ENCODE results near the gene ELFN1.
"Not testable (repeated sequence)": the region's sequence is repeated elsewhere in the genome, so short reads cannot be mapped to it uniquely, and the experiment has no call there.

The ELFN1 gene

DNA sequence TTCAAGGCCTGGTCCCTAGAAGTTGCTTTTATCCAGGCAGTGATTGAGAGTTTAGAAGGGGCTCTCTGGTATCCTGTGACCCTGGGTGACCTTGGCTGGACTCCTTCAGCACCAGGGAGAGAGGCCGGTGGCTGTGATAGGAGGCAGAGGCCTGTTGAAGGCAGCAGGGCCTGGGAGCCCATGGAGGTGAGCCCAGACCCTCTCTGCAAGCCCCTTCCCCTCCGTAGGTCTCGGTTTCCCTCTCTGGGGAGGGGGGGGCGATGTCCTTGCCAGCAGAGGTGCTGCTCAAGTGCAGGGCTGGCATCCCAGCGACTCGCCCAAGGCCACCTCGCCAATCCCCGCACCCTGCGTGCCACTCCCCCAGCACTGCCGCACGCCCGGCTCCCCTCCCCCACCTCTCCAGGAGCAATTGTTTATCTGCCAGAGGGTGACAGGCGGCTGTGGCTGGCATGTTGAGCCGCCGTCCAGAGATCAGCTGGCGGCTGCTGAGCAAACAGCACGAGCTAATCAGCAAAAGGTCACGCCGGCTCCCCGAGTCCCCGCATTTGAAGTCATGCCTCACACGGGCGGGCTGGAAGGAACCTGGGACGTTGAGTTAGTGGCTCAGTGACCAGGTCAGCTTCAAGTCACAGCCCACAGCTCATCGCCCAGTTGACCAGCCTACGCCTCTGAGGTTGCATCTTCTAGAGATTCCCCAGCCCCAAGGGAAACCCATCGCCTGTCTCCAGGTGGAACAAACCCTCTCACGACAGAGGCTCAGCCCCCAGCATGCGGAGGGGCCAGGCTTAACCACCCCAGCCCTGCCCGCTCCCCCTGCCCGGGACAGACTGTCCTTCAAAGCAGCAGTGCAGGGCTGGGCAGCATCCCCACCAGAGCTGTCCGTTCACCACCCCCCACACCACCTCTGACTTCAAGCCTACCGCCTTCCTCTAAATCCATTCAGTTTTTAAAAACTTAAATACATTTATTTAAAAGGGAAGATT is 43.7 kb downstream of the ELFN1 start:
- DNase-seq, result no peak

GRCh38 chr7:1714583-1715330 is 44.7 kb downstream of the ELFN1 start:
- DNase-seq, result no peak

DNA sequence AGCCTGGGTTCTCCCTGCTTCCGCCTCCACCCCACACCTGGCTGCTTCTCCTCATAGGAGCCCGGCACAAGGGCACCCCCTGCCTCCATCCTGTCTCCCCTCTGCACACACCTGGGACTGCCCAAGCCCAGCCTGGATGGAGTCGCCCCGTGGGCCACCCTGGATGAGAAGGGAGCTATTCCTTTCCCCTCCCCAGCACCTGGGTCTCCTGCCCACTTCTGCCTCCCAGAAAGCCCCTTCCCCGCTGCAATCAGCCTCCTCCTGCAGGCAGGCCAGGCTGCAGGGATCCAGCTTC is 45.2 kb downstream of the ELFN1 start:
- no peak for DNase-seq

- DNase-seq, result no peak
Observed at GRCh38 chr7:1715671-1716074, 45.6 kb downstream of the ELFN1 start.

- no peak for DNase-seq
Observed at GRCh38 chr7:1716263-1717094, 46.4 kb downstream of the ELFN1 start.

GRCh38 chr7:1717095-1717483 is 47.0 kb downstream of the ELFN1 start:
- no peak for DNase-seq

DNA sequence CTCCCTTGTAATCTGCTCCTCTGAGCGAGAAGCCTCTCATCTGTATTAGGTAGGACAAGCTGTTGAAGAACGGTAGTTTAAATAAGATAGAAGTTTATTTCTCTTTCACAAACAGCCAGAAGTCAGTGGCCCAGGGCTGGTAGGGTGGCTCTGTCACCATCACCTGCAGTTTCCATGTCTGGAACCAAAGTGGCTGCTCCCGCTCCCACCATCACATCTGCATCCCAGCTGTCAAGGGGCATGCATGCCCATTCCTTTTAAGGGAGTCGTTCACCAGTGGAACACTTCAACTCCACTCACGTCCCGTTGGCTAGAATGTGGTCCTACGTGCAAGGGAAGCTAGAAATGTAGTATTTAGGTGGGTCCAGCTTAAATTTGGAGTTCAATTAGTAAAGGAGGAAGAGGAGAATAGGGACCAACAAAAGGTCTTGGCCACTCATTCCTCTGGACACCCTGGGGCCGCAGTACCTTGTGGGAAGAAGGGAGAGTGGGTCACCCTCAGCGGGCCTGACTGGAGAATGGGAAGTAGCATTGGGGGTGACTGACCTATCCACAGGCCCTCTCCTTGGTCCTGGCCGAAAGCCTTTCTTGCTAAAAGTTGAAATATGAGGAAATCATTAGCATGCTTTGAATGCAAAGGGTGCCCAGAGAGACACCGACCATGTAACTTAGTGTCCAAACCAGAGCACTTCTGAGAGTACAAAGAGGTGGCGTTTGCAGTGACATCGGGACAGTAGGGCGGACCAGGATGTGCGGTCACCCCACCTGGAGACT is 48.0 kb downstream of the ELFN1 start:
- DNase-seq, result no peak

DNA sequence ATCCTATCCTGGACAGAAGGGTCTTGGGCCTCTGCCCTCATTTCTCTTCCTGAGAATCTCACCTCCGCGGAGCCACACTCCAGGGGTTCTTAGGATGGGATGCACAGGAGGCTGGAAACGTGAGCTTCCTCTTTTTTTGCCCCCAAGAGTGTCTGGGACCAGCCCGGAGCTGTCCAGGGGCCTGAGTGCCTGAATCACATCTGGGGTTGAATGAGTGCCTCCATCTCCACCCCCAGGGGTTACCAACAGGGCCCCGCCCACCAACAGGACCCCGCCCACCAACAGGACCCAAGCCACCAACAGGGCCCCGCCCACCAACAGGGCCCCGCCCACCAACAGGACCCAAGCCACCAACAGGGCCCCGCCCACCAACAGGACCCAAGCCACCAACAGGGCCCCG is 48.8 kb downstream of the ELFN1 start:
- not testable (repeated sequence) for DNase-seq

DNA sequence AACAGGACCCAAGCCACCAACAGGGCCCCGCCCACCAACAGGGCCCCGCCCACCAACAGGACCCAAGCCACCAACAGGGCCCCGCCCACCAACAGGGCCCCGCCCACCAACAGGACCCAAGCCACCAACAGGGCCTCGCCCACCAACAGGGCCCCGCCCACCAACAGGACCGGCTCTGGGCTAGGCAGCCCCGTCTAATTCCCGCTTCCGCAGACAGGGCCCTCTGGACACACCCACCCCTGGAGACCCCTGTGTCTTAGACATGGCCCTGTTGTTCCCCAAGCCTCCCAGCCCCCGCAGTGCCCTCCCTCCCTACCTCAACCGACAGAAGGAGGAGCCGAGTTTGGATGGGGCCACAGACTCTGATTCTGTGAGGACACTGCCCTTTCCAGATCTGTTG is 49.2 kb downstream of the ELFN1 start:
- not testable (repeated sequence) for DNase-seq

DNA sequence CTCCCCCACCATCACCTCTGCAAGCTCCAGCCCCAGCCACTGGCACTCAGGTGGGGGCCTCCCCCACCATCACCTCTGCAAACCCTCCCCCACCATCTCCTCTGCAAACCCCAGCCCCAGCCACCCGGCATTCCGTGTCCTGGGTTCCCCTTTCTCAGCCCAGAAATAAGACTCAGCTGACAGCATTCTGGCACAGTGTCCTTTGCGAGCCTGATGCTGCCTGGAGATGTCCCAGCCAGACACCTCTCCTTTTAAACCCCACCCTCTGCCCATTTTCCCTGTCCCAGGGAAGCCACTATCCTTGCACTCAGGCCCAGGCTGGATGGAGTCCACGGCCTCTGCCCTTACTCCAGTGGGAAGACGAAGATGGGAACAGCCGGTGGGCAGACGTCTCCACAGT is 49.8 kb downstream of the ELFN1 start:
- DNase-seq, result no peak

- DNase-seq, result no peak
Observed at GRCh38 chr7:1720326-1720725, 50.2 kb downstream of the ELFN1 start.

GRCh38 chr7:1721047-1721690 is 51.1 kb downstream of the ELFN1 start:
- no peak for DNase-seq

GRCh38 chr7:1723254-1723653 is 53.2 kb downstream of the ELFN1 start:
- DNase-seq, result no peak

DNA sequence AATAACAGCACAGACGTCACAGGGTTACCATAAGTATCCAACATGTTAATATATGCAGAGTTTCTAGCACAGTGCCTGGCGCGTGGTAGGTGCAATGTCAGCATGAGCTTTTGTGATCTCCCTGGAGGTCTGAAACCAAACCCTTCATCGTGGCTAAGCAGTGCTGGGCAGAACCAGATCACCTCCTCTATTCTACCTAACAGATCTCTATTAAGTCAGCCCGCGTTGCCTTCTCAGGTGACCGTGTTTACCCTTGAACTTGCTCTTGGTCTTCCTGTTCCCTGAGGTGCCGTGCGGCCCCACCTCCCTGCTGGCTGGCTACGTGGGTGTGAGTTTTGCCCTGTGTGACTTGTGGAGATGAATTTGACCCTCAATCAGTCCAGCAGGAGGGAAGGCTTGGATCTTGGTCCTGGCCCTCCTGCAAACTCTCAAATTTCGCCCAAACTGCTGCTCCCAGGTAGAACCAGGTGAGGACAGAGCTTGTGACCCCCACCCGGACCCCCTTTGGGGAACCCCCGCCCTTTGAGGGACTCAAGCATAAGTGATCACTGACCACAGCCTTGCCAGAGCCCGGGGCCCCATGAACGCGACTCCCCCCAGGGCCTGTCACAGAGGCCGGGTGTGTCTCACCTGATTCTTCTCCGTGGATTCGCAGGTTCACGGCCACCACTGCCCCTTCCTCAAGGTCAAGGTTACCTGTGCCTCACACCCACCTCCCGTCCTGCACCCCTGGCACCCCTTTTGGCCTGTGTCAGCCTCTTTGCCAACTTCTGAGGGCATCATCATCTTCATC is 54.2 kb downstream of the ELFN1 start:
- no peak for DNase-seq

- no peak for DNase-seq
Observed at GRCh38 chr7:1725199-1725690, 55.2 kb downstream of the ELFN1 start.

DNA sequence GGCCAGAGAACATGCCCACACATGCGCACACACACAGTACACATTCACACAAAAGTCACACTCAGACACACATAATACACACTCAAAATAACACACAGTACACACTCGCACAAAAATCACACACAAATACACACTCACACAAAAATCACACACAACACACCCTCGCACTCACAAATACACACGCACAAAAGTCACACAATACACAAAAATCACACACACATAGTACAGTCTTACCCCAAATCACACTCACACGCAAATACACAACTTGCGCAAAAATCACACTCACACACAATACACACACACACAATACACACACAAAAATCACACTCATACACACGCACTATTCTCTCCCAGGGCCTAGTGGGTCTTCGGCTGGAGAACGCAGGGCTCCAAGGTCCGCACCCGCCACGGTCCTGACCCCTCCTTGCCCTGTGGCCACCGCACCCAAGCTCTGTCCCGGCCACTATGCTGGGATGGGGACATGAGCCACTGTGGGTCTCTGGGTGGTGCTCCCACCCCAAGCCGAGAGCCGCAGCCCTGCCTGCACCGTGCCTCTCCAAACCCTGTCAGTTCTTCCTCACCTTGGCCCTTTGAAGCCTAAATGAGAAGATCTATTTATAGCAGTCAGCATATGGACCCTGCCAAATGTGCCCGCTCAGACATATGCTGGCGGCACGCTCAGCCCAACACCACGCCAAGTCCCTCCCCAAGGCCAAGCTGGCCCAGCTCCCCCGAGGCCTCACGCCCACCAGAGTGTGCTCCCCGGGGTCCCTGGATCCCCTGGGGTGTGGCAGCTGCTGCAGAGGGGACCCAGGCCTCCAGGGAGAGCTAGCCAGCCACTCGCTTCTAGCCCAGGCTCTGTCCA is 55.9 kb downstream of the ELFN1 start:
- no peak for DNase-seq

- DNase-seq, result no peak
Observed at GRCh38 chr7:1727079-1727478, 57.0 kb downstream of the ELFN1 start.

DNA sequence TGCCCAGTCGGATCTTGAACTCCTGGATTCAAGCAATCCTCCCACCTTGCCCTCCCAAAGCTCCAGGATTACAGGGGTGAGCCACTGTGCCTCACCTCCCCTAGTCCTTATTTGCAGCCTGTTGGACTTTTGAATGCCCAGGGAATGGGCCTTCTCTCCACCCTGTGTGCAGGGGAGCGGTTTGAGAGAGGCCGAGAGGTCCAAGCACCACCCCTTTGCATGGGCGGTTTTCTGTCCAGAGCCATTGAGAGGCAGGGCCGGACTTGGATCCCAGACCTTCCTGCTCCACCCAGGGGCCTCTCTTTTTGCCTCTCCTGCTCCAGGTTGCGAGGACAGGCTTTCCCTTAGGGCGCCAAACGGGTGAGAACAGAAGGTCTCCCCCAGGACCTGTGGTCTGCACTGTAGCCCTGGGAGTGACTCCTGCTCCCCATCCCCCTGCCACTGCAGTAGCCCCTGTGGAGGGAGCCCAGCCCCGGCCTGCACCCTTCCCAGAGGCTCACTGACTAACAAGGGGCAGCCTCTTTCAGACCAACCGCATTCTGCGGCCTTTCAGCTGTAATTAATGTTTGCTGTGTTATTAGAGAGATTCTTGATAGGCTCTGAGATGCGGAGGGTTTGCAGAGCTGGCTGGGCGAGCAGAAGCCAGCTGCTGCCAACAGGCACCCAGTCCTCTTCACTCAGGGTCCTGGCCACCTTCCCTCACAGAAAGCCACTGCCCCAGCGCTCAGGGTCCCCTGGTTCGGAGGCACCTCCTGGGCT is 57.9 kb downstream of the ELFN1 start:
- no peak for DNase-seq

DNA sequence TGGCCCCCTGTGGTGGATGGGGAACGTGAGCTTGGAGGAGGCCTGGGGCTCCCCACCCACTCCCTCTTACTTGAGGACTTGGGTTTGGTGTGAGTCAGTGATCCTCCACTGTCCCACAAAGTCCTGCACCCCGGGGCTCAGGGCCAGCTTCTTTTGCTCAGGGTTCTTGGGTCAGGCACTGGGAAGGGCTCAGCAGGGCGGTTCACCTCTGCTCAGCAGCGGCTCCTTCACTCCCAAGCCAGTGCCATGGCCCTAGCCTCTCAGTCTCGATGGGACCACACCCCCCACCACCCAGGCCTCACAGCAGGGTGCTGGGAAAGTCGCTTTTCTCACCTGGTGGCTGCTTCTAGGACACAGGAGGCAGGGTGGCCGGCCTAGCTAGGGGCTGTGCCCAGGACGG is 59.1 kb downstream of the ELFN1 start:
- no peak for DNase-seq

Measured in activated T-cell treated with anti-CD3 and anti-CD28 coated beads for 4 hours (primary cell).